22Rv1 (cell line): ENCODE data around the gene NDE1.

Experiments used
- H3K27ac ChIP-seq: fragments of 450-650 bp; 2 replicates; pipeline ENCODE4 v1.5.1; 2017
- ZFX ChIP-seq: fragments of 450-650 bp; IDR thresholded peaks from 2 replicates; pipeline ENCODE4 v1.6.1; 2017; ENCODE audit warnings: antibody characterized with exemption, borderline replicate concordance
- TF ChIP-seq, protein P1 (sequence below): fragments of 450-650 bp; IDR thresholded peaks from 2 replicates; pipeline ENCODE4 v1.5.1; 2017; ENCODE audit warnings: mild to moderate bottlenecking

The NDE1 gene

DNA sequence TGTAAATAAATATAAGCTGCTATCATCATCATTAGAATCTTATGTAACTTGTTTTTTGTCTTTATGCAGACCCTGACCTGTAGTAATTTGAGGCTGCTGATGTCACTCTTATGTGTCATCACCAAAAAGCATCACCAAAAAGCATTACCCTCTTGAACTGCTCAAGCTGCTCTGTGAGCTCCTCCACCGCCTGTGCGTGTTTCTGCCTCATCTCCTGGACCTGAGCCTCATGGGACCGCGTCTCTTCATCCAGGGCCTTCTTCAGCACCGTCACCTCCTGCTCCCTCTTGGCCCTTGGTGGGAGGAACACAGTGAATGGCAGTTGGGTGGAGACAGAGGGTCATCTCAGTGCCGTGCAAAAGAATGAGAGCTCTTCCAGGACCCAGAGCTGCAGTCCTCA is 82.4 kb downstream of the NDE1 start:
- TF ChIP-seq, protein P1, sequence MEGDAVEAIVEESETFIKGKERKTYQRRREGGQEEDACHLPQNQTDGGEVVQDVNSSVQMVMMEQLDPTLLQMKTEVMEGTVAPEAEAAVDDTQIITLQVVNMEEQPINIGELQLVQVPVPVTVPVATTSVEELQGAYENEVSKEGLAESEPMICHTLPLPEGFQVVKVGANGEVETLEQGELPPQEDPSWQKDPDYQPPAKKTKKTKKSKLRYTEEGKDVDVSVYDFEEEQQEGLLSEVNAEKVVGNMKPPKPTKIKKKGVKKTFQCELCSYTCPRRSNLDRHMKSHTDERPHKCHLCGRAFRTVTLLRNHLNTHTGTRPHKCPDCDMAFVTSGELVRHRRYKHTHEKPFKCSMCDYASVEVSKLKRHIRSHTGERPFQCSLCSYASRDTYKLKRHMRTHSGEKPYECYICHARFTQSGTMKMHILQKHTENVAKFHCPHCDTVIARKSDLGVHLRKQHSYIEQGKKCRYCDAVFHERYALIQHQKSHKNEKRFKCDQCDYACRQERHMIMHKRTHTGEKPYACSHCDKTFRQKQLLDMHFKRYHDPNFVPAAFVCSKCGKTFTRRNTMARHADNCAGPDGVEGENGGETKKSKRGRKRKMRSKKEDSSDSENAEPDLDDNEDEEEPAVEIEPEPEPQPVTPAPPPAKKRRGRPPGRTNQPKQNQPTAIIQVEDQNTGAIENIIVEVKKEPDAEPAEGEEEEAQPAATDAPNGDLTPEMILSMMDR: no peak
- no peak overlapping the region for H3K27ac ChIP-seq

DNA sequence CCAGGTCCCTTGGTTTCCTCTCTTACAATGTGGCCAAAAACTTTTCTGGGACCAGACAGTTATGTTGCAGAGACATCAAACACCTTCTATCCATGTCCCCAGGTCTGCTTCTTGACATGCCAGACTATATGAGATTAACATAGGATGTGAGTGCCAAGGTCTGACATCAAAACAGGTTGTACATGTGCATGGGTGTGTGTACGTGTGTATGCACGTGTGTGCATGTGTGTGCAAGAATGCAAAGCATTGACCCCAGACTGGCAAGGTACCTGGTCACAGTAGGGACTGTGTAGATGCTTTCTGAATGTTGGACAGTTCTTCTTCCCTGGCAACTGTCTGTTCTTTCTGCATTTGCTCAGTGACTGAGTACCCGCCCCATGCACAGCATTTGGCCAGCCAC is 85.6 kb downstream of the NDE1 start:
- TF ChIP-seq, protein P1: no peak
- TF ChIP-seq ZFX: no peak
- H3K27ac ChIP-seq: no peak overlapping the region

DNA sequence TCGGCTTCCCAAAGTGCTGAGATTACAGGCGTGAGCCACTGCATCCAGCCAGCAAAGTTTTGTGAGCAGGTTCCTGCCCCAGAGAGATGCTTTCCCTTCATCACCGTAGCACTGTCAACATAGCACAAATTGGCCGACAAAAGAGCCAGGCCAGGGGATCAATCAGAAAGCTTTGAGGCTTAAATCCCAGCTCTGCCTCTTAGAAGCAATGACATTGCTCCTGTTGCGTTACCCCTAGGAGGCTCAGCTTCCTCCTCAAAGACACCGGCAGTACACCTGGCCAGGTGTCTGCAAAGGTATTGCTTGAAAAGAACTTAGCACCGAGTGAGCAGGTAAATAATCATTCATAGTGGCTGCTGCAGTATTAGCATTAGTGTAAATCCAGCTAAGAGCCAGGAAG is 86.5 kb downstream of the NDE1 start:
- TF ChIP-seq, protein P1: no peak
- TF ChIP-seq ZFX: no peak
- H3K27ac ChIP-seq: no peak overlapping the region

DNA sequence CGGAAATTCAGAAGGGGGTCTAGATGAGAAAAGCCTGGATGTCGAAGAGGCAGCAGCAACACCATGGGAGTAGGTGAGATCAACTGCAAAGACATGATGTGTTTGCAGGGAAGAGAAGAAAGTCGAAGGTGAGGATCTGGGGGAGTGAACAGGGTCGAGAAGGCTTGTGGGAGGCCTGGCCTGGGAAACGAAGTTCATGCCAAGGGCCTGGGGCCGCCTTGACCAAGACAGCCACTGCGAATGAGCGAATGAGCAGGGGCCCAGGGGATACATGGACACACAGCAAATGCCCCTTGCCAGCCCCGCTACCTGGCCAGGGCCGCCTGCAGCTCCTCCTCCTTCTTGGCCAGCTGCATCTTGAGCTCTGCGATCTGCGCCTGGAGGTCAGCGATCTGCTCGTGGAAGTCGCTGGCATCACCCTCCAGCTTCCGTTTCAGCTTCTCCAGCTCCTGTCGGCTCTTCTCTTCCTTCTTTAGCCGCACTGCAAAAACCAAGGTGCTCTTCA is 87.1 kb downstream of the NDE1 start:
- TF ChIP-seq ZFX: no peak
- TF ChIP-seq, protein P1: no peak
- no peak overlapping the region for H3K27ac ChIP-seq

DNA sequence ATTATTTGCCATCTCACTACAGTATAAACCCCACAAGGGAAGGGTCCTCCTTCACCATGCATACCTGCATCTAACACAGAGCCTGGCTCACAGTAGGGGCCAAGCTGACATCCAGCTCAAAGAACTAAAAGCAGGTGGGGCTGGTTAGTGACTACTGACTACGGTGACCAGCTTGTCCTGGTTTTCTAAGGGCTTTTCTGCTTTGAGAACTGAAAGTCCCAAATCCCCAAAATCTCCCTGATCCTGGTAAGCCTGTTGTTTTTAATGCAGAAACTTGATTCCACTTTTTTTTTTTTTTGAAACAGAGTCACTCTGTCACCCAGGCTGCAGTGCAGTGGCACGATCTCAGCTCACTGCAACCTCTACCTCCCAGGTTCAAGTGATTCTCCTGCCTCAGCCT is 89.4 kb downstream of the NDE1 start:
- TF ChIP-seq, protein P1: no peak
- TF ChIP-seq ZFX: no peak
- H3K27ac ChIP-seq: no peak overlapping the region

DNA sequence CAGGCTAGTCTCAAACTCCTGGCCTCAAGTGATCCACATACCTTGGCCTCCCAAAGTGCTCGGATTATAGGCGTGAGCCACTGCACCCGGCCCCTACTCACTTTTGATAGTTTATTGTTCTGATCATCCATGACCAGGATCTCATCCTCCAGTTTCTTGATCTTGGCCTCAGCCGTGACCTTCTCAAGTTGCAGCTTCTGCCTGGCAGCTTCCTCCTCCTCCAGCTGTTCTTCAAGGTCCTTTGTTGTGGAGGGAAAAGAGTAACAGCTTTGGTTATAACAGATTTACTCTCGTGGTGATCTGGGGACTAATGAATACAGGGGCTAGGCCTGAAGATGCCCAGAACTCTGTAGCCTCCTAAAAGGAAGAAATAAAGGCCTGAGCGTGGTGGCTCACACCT is 89.9 kb downstream of the NDE1 start:
- TF ChIP-seq ZFX: no peak
- TF ChIP-seq, protein P1: no peak
- no peak overlapping the region for H3K27ac ChIP-seq

DNA sequence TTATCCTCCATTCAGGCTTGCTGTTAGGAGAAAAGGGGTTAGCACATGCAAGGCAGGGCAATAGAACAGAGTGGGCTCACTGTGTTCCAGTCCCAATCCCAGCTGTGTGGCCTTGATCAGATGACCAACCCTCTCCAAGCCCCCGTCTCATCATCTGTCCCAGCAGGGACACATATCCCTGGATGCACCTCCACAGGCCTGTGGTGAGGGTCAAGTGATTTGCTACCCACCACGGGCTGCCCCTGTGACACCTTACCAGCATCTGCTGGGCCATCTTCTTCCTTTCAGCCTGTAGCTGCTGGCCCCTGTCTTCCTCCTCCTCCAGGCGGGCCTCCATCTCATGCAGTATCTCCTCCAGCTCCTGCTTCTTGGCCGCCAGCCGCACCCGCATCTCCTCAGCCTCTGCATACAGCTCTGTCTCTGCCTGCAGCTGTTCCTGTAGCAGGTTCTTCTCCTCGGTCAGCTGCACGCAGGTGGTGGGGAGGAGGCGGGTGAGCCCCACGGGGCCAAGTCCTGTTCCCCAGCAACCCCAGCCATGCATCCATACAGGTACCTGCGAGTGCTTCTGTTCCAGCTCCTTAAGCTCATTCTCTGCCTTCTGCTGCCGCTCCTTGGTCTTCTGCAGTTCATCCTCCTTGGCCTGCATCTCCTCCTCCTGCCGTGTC is 91.3 kb downstream of the NDE1 start:
- TF ChIP-seq ZFX: no peak
- TF ChIP-seq, protein P1: no peak
- H3K27ac ChIP-seq: no peak overlapping the region
